Limb (tissue), 2 donors: ENCODE results near the gene KCNJ9.
"Not testable (repeated sequence)": the region's sequence is repeated elsewhere in the genome, so short reads cannot be mapped to it uniquely, and the experiment has no call there.

Experiments used
- DNase-seq, 2 donors: peaks; one replicate each; pipeline ENCODE4 v3.0.0-alpha.2; 2016; ENCODE audit errors: extremely low spot score in 2 of 2

The KCNJ9 gene

DNA sequence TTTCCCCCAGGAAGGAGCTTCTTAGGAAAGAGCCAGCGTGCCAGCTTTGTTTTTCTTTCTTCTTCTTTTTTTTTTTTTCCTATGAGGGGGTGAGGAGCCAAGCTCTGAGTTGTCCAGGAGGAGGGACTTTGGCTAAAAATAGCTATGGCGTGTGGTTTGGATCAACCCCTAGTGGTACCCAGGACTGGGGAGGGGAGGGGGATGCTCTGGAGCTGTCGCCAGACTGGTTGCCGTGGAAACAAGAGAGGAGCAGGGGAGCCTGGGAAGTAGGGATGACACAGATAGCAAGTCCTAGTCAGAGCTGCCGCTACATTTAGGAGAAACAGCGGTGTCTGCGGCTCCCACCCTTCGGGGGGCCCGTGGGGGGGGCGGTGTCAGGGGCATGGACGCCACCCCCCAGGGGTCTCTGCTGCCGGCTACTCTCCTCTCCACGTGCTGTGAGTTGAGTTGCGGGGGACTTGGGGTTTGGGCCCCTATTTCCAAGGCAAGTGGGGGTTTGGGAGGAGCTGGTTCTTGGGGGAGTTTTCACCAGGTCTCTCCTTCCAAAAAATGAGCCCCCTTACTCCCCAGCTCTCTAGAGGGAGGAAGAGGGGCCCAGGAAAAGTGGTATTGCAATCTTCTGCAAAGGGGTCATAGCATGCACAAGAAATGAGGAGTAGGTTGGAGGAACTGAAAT lies at the start of gene KCNJ9:
Gene KCNJ9, plus strand, starts transcription at position 278 of the 676 bp plus-strand sequence. CDS start 2,493 bp downstream, outside the sequence.
- DNase-seq: peak in 1 of 2 donors; percentile 64

DNA sequence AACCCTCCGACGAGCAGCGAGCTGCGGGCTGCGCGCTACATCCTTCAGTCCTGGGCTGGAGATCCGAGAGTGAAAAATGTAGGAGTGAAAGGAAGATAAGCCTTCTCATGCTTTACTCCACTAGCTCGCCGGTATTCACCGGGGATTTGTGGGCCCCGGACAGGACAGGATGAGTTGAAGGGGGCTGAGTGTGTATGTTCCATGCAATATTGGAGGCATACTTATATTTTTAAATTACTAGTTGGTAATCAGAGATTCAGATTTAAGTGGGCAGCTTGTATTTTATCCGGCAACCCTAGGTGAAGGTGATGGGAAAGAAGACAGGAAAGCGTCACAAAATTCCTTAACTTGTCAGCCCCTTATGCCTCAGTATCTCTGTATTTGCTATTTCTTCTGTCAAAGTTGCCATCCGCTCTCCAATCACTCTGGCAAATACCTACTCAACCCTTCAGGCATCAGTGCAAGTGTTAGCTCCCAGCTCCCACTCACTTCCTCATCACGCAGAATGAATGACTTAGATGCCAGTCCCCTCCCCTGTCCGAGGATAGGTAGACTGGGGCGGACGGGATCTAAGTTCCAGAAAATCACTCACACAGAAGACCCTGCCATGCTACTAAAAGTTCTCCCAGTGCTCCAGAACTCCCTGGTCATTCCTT lies 49.0 kb upstream of the KCNJ9 start:
- DNase-seq: no peak

DNA sequence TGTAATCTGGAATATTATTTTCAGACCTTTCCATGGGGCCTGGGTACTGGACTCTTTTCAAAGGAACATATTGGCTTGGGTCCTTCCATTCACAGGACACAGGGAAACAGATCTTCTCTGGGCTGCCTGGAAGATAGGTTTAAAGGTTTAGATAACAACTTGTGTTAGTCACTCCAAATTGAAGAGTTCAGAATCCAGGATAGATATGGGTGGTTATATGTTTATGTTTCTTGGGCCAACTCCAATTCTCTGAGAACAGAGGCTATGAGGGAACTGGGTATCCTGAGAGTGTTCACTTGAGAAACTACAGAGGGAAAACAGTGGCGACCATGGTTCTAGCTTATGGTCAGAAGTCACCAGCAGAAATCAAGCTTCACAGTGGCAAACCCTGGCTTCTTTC lies 40.9 kb upstream of the KCNJ9 start:
- no peak for DNase-seq

DNA sequence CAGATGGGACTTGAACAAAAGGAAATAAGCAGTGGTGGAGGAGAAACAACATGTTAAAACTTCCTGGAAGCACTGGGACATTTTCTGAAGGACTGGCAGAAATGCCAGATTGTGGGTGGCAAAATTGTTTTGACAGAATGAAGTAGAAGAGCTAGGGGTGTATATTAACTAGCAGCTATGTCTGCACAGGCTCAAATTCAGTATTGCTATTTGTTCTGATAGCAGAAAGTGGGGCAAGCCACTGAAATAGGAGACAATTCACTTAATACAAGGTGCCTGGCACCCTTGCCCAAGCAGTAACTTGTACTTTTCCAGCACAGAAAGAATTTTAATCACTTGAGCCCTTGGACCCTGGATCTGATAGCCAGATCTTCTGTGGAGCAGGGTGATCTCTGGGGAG lies 37.8 kb upstream of the KCNJ9 start:
- no peak for DNase-seq

DNA sequence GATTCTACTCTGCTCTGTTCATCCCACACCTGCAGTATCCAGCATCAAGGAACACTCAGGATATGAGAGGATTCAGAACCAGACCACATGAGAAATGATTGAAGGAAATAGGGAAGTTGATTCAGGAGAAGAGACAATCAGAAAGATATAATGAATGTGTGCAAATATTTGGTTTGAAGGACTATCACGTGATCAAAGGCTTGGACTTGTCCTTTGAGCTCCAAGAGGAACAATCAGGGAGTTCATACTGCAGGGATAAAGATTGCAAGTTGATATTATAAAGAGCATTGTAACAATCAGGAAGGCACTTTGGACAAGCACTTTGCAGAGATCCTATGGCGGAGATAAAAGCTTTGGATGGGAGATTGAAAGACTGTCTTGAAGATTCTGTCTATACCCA lies 35.7 kb upstream of the KCNJ9 start:
- no peak for DNase-seq

DNA sequence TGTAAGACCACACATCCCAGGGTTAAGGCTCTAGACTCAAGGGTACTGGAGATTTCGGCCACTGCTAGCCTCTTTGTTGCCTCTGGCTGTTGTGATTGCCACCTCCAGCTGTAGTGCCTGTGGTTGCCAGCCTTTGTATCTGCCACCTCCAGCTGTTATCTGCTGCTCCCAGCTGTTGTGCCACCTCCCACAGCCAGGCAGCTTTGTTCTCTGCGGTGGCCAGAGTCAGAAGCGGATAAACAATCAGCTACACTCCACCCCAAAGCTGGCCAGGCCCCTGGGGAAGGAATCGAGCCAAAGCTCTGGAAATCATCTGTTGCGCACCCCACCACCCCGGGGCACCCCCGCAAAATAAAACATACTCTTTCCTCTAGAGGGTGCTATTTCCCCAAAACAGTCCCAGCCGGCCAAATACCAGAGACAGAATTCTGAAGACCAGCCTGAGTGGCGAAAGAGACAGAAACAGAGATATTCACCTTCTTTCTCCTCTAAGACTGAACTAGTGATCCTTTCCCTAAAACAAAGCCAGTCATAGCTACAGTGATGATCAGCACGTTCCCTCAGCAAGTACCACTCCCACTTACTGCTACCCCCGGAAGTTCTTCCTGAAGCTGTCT lies 34.7 kb upstream of the KCNJ9 start:
- DNase-seq: peak; percentile 18 to 59

DNA sequence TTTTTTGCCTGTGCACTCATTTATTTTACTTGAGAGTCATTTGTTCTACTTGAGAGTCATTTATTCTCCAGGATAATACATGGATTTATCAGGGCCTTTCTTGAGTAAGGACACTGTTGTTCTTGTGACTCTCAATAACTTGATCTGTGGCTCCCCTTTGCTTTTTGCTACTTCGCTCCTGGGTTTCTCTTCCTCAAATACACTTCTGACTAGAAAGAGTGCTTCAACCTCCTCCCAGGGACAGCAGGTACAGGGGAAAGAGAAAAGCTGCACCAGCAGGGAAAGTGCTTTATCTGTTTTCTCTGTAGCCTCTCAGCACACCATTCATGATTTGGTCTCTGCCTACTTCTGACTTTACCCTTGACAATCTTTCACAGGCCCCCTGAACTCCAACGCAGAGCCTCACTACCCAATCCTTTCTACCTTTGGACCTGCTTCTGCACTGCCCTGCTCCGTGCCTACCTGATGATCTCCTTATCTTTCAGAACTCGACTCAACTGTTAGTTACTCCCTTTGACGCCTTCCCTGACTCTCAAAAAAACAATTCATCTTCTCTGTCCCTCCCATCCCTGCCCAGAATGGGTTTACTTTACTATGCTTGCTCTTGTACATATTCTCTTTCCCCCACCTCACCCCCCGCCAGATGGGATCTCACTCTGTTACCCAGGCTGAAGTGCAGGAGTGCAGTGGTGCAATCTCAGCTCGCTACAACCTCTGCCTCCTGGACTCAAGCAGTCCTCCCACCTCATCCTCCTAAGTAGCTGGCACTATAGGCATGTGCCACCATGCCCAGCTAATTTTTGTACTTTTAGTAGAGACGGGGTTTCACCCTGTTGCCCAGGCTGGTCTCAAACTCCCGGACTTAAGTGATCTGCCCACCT lies 34.0 kb upstream of the KCNJ9 start:
- no peak for DNase-seq

DNA sequence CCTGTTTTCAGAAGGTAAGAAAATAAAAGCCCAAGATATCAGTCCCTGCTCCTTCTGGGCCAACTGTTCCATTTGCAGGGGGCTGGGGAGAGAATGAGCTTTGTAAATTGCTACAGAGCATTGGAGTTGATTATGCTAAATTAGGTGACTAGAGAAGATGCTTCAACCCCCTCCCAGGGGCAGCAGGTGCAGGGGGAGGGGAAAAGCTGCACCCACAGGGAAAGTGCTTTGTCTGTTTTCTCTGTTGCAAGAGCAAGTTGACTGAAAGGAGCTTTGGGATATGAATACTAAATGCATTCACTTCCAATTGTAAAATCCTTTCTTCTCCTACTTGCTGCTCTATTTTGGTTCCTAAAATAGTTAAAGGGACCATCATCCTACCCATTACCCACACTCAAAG lies 33.0 kb upstream of the KCNJ9 start:
- no peak for DNase-seq

DNA sequence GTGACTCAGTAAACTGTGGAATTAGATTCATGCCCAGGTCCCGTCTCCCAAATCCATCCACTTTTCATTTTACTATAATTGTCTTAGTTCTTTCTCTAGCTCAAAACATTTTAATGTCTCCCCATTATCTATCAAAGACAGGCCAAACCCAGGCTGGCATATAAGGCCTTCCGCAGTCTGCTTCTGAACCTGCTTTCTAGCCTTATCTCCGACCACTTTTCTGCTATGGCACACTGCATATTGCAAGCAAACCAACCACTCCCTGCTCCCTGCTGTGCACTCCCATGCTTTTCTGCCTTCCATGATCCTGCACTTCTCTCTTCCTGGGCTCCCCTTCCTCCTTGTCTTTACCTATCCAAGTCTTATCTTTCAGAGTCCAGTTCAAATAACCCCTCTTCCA lies 32.2 kb upstream of the KCNJ9 start:
- DNase-seq: no peak

DNA sequence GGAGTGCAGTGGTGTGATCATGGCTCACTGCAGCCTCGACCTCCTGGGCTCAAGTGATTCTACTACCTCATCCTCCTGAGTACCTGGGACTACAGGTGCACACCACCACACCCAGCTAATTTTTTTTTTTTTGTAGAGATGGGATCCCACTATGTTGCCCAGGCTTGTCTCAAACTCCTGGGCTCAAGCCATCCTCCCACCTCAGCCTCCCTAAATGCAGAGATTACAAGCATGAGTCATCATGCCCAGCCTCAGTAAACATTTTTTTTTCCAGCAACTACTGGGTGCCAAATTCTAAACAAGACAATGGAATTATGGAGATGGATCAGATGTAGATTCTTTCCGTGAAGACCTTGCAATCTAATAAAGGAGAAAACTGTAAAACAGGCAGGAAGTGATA lies 31.2 kb upstream of the KCNJ9 start:
- not testable (repeated sequence) for DNase-seq

DNA sequence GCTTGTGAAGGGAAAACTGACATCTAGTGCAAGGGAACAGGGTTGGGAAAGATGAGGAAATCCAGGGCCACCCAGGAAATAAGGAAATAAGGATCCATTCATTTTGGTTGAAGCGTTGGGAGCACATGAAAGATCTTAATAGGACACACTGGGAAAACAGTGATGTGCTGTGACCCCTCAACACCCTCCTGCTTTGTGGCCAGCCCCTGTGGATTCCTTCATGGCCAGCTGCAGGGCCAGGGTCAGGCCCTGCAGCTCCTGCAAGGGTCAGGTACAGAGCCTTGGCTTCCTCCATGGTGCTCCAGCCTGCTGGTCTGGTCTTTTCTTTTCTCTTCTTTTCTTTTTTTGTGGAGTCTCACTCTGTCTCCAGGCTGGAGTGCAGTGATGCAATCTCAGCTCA lies 30.7 kb upstream of the KCNJ9 start:
- DNase-seq: no peak

DNA sequence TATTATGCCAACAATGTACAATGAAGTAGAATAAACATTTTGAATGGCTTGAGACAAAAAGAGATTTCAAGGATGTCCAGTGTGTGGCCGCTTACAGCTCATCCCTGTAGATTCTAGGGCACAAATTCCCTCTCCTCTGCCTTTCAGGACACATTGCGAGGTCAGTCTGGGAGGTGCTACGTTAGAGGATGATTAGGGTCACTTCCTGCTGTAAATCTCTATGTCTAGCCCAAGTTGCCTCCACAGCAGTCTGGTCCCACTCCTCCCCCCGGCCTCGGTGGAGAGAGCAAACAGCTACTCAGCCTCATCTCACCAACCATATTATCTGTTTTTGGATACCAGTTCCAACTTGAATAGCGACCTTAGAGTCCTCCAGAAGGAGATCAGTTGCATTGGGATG lies 28.4 kb upstream of the KCNJ9 start:
- DNase-seq: no peak

DNA sequence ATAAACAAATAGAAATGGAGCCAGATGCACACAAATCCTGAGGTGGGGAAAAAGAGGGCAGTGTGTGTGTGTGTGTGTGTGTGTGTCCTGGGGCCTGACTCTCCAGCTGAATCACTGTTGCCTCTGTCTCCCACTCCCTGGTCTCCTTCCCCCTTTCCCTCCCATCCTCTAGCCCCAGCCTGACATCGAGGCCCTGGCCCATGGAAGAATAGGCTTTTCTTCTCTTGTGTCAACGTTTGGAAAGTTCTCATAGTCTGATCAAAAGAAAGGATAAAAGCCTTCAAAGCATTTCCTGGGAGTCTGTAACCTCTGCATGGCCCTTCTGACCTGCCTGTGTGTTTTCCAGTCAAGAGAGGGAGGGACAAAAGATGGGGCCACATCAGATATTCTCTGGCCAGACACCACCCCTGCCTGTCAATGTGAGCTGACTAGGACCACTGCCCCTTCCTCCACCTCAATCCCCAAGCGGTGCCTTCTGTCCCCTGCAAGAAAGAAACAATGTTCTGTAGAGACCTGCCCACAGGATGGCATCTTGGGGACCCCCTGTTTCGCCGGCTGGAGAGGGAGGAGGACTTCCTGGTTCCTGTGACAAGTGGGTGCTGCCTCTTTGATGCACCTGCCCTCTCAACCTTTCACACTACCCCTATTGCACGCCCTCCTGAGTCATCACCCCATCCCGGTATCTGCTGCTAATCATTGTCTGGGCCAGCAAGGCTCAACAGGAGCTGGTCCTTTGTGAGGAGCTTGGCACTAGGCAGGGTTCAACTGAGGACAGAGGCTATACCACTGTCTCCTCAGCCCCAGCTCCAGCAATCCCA lies 27.6 kb upstream of the KCNJ9 start:
- no peak for DNase-seq

DNA sequence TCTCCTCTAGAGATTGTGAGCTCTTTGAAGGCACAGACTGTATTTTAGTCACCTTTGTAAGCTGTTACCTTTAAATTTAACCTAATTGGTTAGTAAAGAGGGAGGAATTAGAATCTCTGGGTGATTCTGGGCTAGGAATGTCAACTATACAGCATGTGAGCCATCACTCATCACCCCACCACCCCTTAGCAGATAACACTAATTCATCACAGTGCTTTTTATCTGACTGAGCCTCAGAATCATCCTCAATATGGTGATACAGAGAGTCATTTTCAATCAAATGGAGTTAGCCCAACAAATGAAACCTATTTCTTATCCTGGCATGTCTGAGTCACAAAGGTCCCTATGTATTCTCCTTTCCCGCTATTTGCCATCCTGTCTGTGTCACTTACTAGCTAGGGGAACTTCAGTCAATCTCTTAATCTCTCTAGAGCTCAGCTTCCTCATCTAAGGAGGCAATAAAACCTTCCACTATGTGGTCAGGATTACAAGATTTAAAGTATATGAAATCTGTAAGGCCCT lies 24.6 kb upstream of the KCNJ9 start:
- no peak for DNase-seq

DNA sequence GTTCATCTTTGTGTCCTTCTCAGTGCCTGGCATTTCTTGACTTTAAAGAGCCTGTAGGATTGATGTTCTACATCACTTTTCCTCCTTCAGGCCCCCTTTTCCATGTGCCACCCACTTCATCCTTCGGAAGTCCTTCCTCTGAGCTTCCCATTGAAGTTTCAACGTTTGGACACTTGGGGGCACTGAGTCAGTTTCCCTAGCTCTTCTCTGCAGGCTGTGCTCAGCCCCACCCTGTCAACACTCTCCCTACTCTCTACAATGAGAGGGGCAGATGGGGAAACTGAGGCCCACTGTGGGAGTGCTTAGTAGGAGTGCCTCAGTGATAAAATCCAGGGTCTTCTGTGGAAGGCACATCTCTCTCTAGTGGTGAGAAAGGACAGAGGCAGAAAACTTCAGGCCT lies 23.3 kb upstream of the KCNJ9 start:
- no peak for DNase-seq

DNA sequence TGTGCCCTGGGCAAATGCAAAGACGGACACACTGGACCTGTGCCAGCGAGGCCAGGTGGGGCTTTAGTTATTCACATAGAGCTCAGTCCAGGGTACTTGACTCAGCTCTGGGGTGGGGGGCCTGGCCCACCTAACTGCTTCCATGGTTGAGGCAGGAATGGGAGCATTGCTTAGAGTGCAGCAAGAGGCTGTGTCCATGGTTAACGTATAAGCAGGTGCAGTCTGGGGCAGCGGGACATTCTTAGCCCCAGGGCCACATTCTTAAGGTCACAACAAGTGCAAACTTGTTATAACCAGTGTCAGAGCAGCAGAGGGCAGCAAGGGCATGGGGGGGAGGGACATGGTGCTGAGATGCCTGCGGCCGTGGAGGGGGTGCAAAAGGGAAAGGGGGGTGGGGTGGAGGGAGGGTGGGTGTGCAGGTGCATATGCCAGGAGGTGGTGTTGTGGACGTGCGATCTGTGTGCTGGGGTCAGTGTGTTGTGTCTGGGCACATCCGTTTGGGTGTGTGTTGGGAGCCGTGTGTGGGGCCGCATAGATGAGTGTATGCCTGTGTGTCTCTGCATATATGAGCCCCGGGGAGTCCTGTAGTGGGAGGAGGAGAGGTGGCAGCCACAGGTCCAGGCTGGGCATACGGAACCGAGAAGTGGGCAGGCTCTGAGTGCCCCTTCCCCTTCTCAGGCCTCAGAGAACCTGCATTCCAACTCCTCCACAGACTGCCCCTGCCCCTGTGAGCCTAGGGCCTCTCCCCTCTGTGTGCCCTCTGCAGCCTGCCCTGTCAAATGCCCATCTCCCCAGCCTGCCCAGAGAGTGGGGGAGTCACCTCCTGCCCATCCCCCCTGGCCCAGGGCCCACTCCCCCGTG lies 19.7 kb upstream of the KCNJ9 start:
- no peak for DNase-seq

DNA sequence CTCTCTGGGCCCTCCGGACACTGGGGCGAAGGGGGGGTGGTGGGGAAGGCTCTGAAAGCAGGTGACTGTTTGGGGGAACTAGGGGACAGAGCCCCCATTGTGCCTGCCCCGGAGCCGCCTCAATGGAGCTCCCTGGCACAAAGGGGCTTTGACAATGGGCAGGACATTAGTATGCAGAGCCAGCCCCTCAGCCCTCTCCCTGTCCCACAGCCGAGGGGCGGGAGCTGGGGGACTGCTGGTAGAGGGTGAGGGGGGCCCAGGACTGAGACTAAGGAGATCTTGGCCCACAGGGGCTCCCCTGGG lies 19.2 kb upstream of the KCNJ9 start:
- DNase-seq: peak in 1 of 2 donors; percentile 62

DNA sequence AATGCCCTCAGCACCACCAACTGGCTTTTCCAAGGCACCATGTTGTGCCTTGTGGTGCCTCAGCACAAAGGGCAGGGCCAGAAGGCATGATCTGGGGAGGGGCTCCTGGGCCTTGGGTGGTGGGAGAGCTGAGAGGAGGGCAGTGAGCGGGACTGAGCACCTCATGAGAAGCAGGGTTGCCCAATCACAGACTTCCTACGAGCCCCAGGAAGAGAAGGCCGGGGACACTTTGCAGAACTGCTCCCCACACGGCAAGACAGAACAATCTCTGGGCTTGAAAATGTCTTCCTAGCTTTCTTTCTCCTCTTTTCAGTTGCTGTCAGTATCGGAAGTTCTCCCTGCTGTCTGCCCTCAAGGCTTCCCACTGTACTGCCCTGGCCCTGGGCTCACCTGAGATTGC lies 18.2 kb upstream of the KCNJ9 start:
- no peak for DNase-seq

DNA sequence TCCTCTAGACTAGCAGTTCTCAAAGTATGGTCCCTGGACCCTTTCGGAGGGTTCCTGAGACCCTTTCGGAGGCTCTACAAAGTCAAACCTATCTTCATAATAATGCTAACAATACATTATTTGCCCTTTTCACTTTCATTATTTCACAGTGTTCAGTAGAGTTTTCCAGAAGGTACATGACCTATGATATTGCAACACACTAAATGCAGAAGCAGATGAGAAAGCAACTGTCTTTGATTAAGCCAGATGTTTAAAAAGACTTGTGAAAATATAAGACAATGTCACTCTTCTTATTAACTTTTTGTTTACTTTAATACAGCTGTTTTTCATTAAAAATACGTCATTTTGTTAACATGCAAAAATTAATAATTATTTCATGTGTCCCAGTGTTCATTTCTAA lies 17.2 kb upstream of the KCNJ9 start:
- no peak for DNase-seq

DNA sequence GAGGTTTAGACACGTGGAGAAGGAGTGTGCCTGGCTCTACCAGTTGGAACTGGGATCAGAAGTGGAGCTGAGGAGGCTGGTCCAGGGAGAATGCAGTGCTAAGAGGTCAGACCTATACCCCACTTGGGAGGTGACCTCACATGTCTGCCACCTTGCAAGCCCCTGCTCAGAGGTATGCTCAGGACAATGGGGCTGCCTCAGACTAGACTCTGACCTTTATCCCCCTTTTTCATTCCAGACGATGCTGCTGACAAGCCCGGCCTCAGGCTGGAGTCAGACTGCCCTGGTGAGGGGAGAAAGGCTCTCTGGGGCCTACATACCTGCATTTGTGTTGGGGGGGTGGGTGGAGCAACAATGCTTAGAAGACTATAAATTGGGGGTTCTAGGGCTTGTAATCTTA lies 16.6 kb upstream of the KCNJ9 start:
- no peak for DNase-seq
